Erythroblast (primary cell): ENCODE measurements around the gene NPB.

ENCODE experiments used
- DNase-seq, 2 experiments: peaks; one replicate each; lab custom pipeline; 2025; lab: John Stamatoyannopoulos, UW
- GATA1 ChIP-seq: IDR thresholded peaks from 2 replicates; pipeline ENCODE4 v1.6.1; 2011; ENCODE audit warnings: low read depth, mild to moderate bottlenecking, control low read depth, low read length, moderate library complexity
- POLR2A ChIP-seq: IDR thresholded peaks from 2 replicates; pipeline ENCODE4 v1.6.1; 2011; ENCODE audit warnings: mild to moderate bottlenecking, low read length

Gene NPB

DNA sequence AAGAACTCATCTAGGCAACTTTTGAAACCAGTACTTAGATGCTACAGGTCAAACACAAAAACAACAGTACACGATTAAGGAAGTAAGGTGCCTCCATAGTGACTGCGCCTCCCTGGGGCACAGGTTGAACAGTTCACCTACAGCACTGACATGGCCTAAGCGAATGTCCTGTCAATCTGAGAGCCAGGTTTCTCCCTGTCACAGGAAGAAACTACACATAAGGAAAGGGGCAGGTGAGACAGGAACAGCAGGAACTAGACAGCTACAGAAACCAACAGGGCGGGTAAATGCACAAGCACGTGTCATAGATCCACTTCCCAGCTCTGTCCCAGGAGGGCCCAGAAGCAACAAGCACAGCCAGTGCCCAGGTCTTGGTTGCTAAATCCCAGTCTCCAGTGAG lies 22.9 kb upstream of the NPB start:
- no peak for DNase-seq
- TF ChIP-seq GATA1 (no peak), POLR2A (no peak)

DNA sequence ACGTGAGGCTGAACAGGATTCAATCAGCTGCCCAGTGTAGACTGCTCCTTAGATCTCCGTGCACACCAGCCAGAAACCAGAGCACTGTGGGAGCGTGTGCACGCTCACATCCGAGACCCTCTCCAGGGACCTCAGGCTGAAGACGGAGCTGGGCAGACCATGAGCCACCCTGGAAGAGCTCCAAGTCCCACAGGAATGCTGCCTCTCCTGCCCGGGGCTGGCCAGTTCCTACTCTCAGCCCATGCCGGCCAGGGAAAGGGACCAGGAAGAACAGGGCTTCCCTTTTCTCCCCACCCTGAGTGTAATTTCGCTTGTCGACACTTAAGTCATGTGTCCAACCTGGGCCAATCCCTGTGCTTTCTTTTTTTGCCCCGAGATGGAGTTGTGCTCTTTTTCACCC lies 17.5 kb upstream of the NPB start:
- no peak for TF ChIP-seq GATA1
- no peak for TF ChIP-seq POLR2A
- no peak for DNase-seq

DNA sequence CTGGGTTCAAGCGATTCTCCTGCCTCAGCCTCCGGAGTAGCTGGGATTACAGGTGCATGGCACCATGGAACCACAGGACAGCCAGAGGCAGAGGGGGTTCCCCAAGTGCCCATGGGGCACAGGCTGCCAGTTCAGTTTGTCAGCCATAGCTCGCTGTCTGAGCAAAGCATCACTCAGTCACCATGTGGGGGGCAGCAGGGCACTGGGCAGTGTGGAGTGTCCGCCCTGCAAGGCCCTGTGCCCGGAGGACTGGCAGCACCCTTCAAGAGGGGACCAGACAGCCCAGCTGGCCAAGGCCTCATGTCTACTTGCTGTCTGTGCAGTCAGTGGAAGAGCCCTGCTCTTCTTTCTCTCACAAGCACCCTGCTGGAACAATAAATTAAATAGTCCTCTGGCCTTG lies 17.1 kb upstream of the NPB start:
- DNase-seq = no peak
- TF ChIP-seq GATA1 (no peak), POLR2A (no peak)

DNA sequence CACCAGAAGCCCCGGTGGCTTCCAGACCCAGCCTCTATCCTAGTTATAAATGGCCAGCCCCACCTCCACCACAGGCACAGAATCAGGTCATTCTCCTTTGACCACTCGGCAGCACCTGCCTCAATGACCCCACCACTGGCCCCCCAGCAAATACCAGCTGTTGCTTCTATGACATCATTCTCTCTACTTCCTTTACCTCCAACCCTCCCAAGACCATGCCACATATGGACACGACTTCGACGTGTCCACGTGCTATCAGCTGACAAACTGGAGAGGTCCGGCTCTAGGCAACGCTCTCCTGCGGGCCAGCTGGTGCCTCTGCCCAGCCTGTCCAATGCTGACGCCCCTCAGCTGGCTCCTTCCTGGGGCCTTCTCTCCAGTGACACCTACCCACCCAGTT lies 16.6 kb upstream of the NPB start:
- TF ChIP-seq GATA1 (no peak), POLR2A (no peak)
- no peak for DNase-seq

DNA sequence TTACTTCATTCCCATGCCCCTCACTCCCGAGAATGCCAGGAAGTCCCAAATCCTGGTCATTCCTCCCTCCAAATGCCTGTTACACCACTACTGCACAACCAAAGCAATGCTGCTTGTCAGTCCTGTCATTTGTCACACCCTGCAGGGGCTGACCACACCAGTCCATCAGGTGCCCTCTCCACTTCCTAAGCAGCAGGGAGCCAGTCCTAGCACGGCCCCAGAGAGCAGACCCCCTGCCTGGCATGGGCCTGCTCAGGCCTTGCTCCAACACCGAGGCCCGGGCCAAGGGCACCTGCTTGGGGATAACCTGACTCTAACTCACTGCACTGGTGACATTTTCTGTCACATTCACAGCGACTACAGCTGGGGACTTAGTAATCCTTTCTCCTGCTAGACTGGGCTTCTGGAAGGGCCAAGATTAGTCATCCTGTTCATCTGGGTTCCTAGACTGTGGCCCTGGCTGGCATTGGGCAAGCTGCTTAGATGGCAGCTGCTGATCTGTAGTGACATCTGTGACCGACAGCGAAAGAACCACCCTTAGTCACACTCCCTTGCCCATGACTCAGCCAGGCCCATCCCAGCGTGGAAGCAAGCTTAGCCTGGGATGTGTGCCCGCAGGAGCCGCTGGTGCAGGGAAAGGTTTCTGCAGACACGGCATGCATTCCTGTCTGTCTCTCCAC lies 16.0 kb upstream of the NPB start:
- DNase-seq = peak; percentile 67 to 76
- TF ChIP-seq POLR2A = peak; percentile 24
- TF ChIP-seq GATA1 = no peak

DNA sequence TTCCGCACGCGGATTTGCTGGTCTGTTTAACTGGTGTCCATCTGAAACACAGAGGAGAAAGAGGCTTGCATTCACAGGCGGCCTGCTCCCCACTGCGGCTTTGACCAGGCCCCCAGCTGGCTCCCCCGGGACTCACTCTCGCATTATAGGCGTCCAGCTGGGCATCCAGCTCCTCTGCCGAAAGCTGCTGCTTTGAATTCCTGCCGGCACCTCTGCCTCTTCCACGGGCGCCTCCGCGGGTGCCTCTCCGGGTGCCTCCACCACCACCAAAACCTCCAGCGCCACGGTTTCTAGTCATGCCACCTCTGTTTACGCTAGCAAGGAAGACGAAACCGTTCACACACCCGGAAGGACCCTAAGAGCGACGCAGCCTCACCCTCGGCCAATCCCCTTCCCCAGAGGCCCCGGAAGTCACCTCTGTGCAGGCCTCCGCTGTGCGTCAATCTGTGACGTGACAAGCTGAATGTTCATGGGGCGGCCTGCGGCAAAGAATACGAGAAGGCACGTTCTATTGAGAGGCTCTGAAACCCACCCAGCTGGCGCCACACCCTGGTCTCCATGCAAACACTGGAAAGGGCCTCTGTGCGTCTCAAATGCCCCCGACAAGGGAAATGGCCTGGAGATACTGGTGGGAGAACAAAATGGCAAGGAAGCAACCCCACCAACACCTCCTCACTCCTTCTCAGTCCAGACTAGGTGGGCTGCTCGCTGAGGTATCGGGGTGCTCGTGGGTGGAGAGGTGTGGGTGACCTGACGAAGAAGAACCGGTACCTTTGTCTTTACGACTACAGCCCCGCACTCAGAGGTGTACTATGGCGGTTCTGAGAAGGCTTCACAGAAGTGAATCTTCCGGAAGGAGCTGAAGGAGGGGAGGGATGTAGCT lies 13.7 kb upstream of the NPB start:
- TF ChIP-seq GATA1 = no peak
- no peak for TF ChIP-seq POLR2A
- no peak for DNase-seq

DNA sequence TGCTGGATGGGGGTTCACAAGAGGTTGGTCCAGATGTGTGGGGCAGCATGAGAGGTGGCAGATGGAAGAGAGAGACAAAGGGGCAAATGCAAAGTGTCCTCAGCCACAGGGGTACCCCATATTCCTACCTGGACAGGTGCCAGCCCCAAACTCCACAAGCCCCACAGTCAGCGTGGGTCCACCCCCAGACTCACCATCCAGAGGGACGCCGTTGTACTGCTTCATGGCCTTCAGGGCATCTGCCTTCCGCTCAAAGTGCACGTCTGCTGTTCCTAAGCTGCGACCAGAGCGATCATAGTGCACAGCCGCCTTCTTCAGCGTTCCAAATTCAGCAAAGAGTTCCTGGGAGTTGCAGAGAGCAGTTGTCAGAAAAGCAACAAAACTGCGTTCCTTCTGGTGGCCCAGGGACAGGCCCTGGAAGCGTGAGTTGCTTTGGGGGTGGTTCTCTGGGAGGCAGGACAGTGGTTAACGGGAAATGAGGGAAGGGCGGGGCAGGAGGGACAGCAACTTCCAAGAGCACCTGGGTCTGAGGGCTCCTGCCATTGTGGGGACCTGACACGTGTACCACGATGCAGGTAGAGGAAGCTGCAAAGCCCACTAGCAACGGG lies 12.9 kb upstream of the NPB start:
- DNase-seq = no peak
- TF ChIP-seq GATA1 (no peak), POLR2A (no peak)

DNA sequence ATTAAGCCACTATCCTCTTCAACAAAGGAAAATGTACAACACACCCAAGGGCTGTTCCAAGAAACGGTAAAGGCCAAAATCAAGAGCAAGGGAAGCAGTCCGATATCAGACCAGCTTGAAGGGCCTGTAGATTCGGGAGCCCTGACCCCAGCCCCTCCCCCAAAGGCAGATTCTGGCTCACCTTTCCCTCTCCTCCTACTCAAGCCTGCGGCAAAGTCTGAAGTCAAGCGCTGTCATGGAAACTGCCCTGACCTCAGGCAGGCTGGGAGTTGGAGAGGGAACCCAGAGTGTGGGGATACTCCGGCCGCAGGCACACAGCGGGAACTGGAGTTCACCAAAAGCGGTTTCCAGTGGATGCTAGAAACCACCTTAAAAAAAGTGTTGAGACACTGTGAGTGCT lies 12.4 kb upstream of the NPB start:
- DNase-seq = no peak
- no peak for TF ChIP-seq GATA1

DNA sequence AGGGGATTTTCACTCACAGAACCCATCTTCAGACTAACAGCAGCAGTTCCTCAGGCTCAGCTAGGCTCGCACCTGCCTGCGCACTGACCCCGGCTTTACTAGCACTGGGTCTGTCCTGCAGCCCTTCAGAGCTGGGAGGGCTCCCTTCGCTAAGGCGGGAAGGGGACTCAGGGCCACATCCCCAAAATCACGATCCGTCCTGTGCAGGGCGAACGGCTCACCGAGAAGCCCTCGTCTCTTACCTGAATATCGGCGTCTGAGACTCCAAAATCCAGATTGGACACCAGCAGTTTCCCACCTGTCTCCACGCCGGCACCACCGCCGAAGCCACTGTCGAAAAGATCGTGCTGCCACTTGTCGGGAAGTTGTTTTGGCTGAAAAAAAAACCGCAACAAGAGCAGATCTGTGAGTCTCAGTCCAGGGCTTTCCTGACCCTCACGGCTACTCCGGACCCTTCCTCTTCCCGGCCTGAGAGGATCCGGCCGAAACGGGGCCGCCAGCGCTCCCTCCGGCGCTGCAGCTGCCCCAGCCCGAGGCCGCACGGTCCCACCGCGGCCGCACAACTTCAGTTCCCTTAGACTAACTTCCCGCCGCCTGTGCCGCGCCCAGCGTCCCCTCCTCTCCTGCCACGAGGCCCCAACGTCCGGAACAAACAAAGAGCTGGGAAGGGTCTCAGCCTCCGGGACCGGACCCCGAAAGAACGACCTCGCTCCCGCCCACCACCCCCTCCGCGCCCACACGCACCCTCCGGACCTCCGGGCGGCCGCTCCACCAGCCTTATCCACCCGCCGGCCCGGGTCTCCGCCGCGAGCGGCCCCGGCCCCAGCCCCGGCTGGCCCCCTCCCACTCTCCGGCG lies 11.4 kb upstream of the NPB start:
- peak; percentile 64 to 67 for DNase-seq
- no peak for TF ChIP-seq GATA1
- no peak for TF ChIP-seq POLR2A

DNA sequence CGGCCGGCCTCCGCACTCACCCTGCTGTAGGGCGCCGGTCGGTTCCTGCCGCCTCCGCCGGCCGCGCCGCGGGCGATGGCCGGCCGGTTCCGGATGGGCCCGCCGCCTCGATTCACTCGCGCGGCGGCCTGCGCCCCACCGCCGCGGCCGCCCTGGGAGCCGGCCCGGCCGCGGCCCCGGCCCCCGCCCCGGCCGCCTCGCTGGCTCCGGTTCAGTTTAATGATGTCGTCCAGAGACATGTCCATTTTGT lies 10.8 kb upstream of the NPB start:
- DNase-seq = no peak
- no peak for TF ChIP-seq POLR2A
- no peak for TF ChIP-seq GATA1

DNA sequence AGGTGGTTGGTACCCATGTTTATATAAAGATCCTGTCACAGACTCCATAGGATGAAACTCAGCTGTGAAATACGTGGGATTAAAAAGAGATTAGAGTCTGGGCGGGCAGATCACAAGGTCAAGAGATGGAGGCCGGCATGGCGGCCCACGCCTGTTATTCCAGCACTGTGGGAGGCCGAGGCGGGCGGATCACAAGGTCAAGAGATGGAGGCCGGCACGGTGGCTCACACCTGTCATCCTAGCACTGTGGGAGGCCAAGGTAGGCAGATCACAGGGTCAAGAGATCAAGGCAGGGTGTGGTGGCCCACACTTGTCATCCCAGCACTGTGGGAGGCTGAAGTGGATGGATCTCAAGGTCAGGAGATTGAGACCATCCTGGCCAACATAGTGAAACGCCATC lies 6.6 kb upstream of the NPB start:
- no peak for DNase-seq
- TF ChIP-seq GATA1 (no peak), POLR2A (no peak)

DNA sequence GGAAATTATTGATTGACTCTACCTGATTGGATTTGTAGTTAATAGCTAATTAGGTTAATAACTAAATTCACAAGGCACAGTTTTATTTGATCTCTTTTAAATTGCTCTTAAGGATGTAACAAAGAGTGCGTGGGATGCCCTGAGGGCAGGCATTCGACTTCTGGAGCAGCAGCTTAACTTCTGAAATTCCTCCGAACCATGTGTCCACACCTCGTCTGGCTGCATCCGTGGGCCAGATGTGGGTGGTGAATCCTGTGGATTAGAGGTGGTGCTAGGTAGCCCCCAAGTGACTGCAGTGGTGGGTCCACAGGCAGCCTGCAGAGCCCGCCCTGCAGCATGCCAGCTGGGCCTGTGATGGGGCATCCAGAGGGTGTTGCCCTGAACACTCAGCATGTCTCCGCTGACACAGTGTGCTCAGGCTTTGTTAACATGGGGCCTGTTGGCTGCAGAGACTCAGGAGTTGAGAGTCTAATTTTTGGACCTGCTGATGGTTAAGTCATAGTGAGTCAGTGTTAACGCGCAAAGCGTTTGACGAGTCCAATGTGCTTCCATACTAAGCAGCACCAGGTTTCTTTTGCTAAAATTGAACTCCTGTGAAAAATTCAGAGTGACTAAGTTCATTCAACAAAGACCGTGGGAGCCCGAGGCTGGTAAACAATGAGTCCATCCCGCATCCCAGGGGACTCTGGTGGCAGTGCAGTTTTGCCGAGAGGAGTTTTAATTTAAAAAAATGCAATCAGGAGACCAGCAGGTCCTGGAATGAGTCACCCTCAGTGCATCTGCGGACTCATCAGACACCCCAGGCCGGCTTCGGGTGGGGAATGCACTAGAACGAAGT lies 3.8 kb upstream of the NPB start:
- TF ChIP-seq POLR2A (no peak), GATA1 (no peak)
- no peak for DNase-seq

DNA sequence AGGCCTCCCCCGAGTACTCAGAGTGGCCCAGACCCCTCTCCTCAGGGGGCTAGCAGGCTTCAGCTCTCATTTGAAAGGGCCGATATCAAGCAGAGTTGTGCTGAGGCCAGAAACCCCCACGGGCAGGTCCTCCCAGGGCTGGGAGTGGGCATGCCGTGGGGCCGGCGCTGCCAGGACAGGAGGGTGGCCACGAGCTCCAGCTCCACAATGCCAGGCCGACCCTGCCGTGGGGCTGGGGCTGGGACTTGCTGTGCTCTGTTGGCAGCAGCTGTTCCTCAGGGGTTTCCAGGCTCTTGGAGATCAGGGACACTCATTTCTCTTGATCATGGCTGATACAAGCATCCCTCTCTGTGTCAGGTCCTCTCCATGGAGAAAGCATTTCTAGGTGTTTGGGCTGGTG lies 3.2 kb upstream of the NPB start:
- TF ChIP-seq GATA1 = no peak
- no peak for TF ChIP-seq POLR2A
- DNase-seq = no peak
